Vagina (tissue), 2 donors: ENCODE results near the gene ZNF541. TPM values are rescaled to one million over a fixed set of nuclear protein-coding genes. Genes with fewer than 3 reads are reported as not detected.
A peak's percentile ranks its signal among the peaks of the same experiment; 100 is the strongest.
"Not testable (repeated sequence)": the region's sequence is repeated elsewhere in the genome, so short reads cannot be mapped to it uniquely, and the experiment has no call there.

Experiments
- DNase-seq, 2 donors: peaks; one replicate each; pipeline ENCODE4 v3.0.0-alpha.2; 2017; ENCODE audit errors: extremely low spot score in 2 of 2
- H3K27ac ChIP-seq: fragments of 200-600 bp; sonication (generic); one replicate; pipeline ENCODE4 v1.5.1; 2019
- H3K27me3 ChIP-seq: fragments of 200-600 bp; sonication (generic); one replicate; pipeline ENCODE4 v1.5.1; 2019
- H3K36me3 ChIP-seq, 2 donors: fragments of 200-600 bp; sonication (generic); one replicate each; pipeline ENCODE4 v1.5.1; 2017 to 2019
- H3K4me1 ChIP-seq: fragments of 200-600 bp; sonication (generic); one replicate; pipeline ENCODE4 v1.5.1; 2019
- H3K4me3 ChIP-seq, 2 donors: fragments of 200-600 bp; sonication (generic); 1 replicate in 1 of 2; 2 replicates in 1 of 2; pipeline ENCODE4 v1.5.1; 2016 to 2019
- H3K9me3 ChIP-seq: fragments of 200-600 bp; sonication (generic); one replicate; pipeline ENCODE4 v1.5.1; 2019
- POLR2A ChIP-seq, 2 donors: fragments of 450-650 bp; IDR thresholded peaks; one replicate each; pipeline ENCODE4 v1.6.1; 2017; ENCODE audit warnings: antibody characterized with exemption in 2 of 2, mild to moderate bottlenecking in 2 of 2, moderate library complexity in 2 of 2
- POLR2AphosphoS5 ChIP-seq, 2 donors: sonication (generic); formaldehyde crosslinking; IDR thresholded peaks; one replicate each; pipeline ENCODE4 v1.9.0; 2017; ENCODE audit warnings: antibody characterized with exemption in 2 of 2, mild to moderate bottlenecking in 2 of 2, low read depth in 1 of 2; ENCODE audit not compliant: insufficient read depth in 1 of 2
- intact Hi-C: fragments of 100-400 bp; cut with DNase I; formaldehyde crosslinking; loops from one replicate; pipeline ENCODE4 v1.15.1; 2023
- total RNA-seq: library from RNA; depleted of rRNA; stranded (reverse); fragments of >200 nt; gene quantifications from one replicate; pipeline ENCODE4 v1.2.3, GENCODE V29; 2016
- TF ChIP-seq, protein P1 (sequence below), 3 experiments: fragments of 450-650 bp in 2 of 3; fragments of 200-600 bp in 1 of 3; sonication (generic) in 1 of 3; IDR thresholded peaks; one replicate each; pipeline ENCODE4 v1.5.1; 2017 to 2019; ENCODE audit warnings: antibody characterized with exemption in 3 of 3, mild to moderate bottlenecking in 2 of 3, moderate library complexity in 2 of 3

The ZNF541 gene
- total RNA-seq, 1 donor from 2014 or later, result not detected

DNA sequence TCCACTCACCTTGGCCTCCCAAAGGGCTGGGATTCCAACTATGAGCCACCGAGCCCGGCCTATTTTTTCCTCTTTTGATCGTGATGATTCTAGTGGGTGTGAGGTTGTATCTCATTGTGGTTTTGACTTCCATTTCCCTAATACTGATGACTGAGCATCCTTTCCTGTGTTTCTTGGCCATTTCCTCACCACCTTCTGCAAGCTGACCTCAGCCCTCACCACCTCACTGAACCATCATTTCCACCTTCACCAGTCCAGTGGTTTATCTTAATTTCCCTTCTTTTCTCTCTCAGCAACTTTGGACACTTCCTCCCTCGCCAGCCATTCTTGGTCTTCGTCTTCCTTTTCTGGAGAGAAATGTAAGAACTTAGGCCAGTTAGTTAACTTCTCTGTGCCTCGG lies 23.0 kb upstream of the ZNF541 start:
- H3K27me3 ChIP-seq, result no peaks in the 10 kb centered on the region
- H3K9me3 ChIP-seq, result no peaks in the 10 kb centered on the region
- H3K4me1 ChIP-seq, result peaks cover 21% of the 10 kb centered on the region
- H3K4me3 ChIP-seq, result no peak overlapping the region
- H3K27ac ChIP-seq, result no peak overlapping the region
- no peak for DNase-seq
- H3K36me3 ChIP-seq, result no peaks in the 10 kb centered on the region
- intact Hi-C loops, result loop anchor here (10.0 kb wide), 1 partner anchor 99 kb away; no protein-coding TSS in a partner anchor
- no peak for TF ChIP-seq POLR2AphosphoS5 (IDR thresholded peaks at IDR 0.05; ENCODE audit: insufficient read depth in 1 of 2, low read depth in 1 of 2)

DNA sequence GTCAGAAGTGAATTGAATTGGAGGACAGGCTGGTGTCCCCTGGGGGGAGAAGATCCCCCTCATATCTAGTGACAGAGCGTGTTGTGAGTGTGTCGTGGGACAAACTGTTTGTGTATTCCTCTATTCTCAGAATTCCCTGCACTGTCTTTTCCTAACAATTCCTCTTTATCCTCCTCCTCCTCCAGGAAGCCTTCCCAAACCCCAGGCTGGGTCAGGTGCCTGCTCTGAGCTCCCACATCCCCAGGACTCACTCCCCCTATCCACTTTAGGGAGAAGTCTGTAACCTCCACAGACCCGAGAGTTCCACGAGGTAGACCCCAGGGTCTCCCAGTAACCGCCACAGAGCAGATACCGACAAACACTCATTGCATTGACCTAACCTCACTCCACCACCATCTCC lies 20.9 kb upstream of the ZNF541 start:
- intact Hi-C loops, result loop anchor here (10.0 kb wide), 1 partner anchor 101 kb away; no protein-coding TSS in a partner anchor

GRCh38 chr19:47589824-47590223 lies 16.9 kb upstream of the ZNF541 start:
- Histone ChIP-seq H3K36me3 (no peaks in the 10 kb centered on the region), H3K27ac (no peak overlapping the region), H3K4me1 (no peaks in the 10 kb centered on the region), H3K27me3 (no peaks in the 10 kb centered on the region), H3K4me3 (no peak overlapping the region), H3K9me3 (no peaks in the 10 kb centered on the region)
- TF ChIP-seq, protein P1, sequence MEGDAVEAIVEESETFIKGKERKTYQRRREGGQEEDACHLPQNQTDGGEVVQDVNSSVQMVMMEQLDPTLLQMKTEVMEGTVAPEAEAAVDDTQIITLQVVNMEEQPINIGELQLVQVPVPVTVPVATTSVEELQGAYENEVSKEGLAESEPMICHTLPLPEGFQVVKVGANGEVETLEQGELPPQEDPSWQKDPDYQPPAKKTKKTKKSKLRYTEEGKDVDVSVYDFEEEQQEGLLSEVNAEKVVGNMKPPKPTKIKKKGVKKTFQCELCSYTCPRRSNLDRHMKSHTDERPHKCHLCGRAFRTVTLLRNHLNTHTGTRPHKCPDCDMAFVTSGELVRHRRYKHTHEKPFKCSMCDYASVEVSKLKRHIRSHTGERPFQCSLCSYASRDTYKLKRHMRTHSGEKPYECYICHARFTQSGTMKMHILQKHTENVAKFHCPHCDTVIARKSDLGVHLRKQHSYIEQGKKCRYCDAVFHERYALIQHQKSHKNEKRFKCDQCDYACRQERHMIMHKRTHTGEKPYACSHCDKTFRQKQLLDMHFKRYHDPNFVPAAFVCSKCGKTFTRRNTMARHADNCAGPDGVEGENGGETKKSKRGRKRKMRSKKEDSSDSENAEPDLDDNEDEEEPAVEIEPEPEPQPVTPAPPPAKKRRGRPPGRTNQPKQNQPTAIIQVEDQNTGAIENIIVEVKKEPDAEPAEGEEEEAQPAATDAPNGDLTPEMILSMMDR (IDR thresholded peaks at IDR 0.05), result no peak
- TF ChIP-seq POLR2AphosphoS5 (IDR thresholded peaks at IDR 0.05; ENCODE audit: insufficient read depth in 1 of 2, low read depth in 1 of 2) (no peak), POLR2A (IDR thresholded peaks at IDR 0.05) (no peak)
- intact Hi-C loops, result loop anchor here (10.0 kb wide), 1 partner anchor 105 kb away; no protein-coding TSS in a partner anchor
- DNase-seq, result no peak

More for the DNA sequence above, 20.9 kb upstream of the ZNF541 start:
- no peak for TF ChIP-seq POLR2A (IDR thresholded peaks at IDR 0.05)
- TF ChIP-seq POLR2AphosphoS5 (IDR thresholded peaks at IDR 0.05; ENCODE audit: insufficient read depth in 1 of 2, low read depth in 1 of 2), result no peak
- TF ChIP-seq, protein P1 (IDR thresholded peaks at IDR 0.05), result no peak
- H3K9me3 ChIP-seq, result no peaks in the 10 kb centered on the region
- no peak overlapping the region for H3K4me3 ChIP-seq
- no peak overlapping the region for H3K27ac ChIP-seq
- H3K27me3 ChIP-seq, result no peaks in the 10 kb centered on the region
- H3K36me3 ChIP-seq, result no peaks in the 10 kb centered on the region
- no peak for DNase-seq
- H3K4me1 ChIP-seq, result peaks cover 8% of the 10 kb centered on the region

DNA sequence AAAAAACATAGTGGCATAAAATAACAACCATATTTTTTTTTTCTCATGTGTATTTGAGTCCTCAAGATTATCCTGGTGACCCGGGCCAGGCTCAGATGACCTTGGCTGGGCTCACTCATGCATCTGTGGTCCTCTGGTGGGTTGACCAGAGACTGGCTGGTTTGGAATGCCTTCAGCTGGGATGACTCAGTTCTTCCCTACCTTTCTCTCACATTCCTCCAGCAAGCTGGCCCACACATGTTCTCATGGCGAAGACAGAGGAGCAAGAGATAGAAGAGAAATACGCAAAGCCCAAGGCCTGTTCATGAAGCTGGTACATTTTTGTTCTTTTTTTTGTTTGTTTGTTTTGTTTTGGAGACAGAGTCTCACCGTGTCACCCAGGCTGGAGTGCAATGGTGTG lies 14.3 kb upstream of the ZNF541 start:
- intact Hi-C loops, result no loop called here
- Histone ChIP-seq H3K27me3 (no peaks in the 10 kb centered on the region), H3K36me3 (no peaks in the 10 kb centered on the region), H3K27ac (no peak overlapping the region), H3K9me3 (no peaks in the 10 kb centered on the region), H3K4me1 (no peaks in the 10 kb centered on the region), H3K4me3 (no peak overlapping the region)
- TF ChIP-seq, protein P1 (IDR thresholded peaks at IDR 0.05), result no peak
- TF ChIP-seq POLR2AphosphoS5 (IDR thresholded peaks at IDR 0.05; ENCODE audit: insufficient read depth in 1 of 2, low read depth in 1 of 2) (no peak), POLR2A (IDR thresholded peaks at IDR 0.05) (no peak)
- DNase-seq, result no peak

DNA sequence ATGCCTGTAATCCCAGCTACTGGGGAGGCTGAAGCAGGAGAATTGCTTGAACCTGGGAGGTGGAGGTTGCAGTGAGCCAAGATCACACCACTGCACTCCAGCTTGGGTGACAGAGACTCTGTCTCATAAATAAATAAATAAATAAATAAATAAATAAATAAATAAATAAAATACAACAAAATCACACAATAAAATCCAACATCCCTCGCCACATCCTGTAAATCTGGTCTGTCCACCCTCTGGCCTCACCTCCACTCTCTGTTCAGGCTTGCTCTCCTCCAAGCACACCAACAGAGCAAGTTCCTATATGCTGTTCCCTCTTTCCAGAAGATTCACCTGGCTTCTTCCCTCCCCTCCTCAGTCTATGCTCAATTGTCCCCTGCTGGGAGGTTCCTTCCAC lies 10.2 kb upstream of the ZNF541 start:
- H3K9me3 ChIP-seq, DNase-seq, intact Hi-C loops, H3K36me3 ChIP-seq, H3K27ac ChIP-seq, H3K4me3 ChIP-seq, H3K4me1 ChIP-seq, H3K27me3 ChIP-seq: not testable (repeated sequence)

DNA sequence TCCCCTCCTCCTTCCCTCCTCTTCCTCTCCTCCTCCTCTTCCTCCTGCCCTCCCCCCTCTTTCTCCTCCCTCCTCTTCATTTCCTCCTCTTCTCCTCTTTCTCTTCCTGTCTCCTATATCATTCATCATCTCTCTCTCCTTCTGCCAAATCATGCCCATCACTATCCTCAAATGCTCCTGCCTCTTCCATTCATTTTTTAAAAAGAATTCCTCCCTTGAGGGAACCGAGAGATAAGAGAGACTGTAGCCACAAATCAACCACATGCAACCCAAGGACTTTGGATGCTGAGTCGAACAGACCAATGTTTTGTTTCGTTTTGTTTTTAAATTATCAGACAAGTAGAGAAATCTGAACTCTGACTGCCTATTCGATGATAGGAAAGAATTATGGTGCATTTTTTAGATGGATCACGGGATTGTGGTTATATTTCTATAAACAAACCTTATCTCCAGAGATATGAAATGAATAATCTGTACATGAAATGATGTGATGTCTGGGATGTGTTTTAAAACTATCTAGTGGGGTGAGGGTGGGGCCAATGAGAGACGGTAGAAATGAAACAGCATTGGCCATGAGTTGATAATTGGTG lies 9.5 kb upstream of the ZNF541 start:
- TF ChIP-seq POLR2A (IDR thresholded peaks at IDR 0.05), result no peak
- TF ChIP-seq, protein P1 (IDR thresholded peaks at IDR 0.05), result no peak
- TF ChIP-seq POLR2AphosphoS5 (IDR thresholded peaks at IDR 0.05; ENCODE audit: insufficient read depth in 1 of 2, low read depth in 1 of 2), result no peak
- Histone ChIP-seq H3K27ac (peak overlapping the region; percentile 69), H3K9me3 (no peaks in the 10 kb centered on the region), H3K4me3 (no peak overlapping the region), H3K27me3 (no peaks in the 10 kb centered on the region), H3K4me1 (peaks cover 6% of the 10 kb centered on the region), H3K36me3 (no peaks in the 10 kb centered on the region)
- intact Hi-C loops, result no loop called here
- no peak for DNase-seq
